CD8-positive, alpha-beta memory T cell (primary cell): Measurements from ENCODE around the gene MPV17. TPM values are rescaled to one million over a fixed set of nuclear protein-coding genes. Genes with fewer than 3 reads are reported as not detected.

ENCODE experiments used
- CTCF ChIA-PET: fragments of 350-600 bp; sonication (Branson Sonifier 250); formaldehyde crosslinking; loops from one replicate; lab custom pipeline; 2021; ENCODE audit warnings: antibody characterized with exemption; lab: Charles Lee
- POLR2A ChIA-PET: fragments of 350-600 bp; sonication (Branson Sonifier 250); formaldehyde crosslinking; loops from one replicate; lab custom pipeline; 2021; ENCODE audit warnings: antibody characterized with exemption; lab: Charles Lee
- DNase-seq, 5 donors: peaks; one replicate each; pipeline versions ENCODE4 v3.0.0 to v3.0.0-alpha.2; 2020 to 2022; ENCODE audit warnings: mixed read lengths in 1 of 5
- H3K27ac ChIP-seq: one replicate; pipeline ENCODE4 v1.7.0; 2013; ENCODE audit warnings: low read depth, mild to moderate bottlenecking, low read length, moderate library complexity
- H3K27me3 ChIP-seq: 2 replicates; pipeline ENCODE4 v1.7.0; 2013; ENCODE audit warnings: low read length, mild to moderate bottlenecking; ENCODE audit not compliant: insufficient read depth, poor library complexity, severe bottlenecking
- H3K36me3 ChIP-seq: 2 replicates; pipeline ENCODE4 v1.7.0; 2013; ENCODE audit warnings: mild to moderate bottlenecking, low read length, moderate library complexity; ENCODE audit not compliant: insufficient read depth
- H3K4me1 ChIP-seq: 2 replicates; pipeline ENCODE4 v1.7.0; 2013; ENCODE audit warnings: mild to moderate bottlenecking, low read length, moderate library complexity; ENCODE audit not compliant: insufficient read depth
- H3K4me3 ChIP-seq: 2 replicates; pipeline ENCODE4 v1.7.0; 2013; ENCODE audit warnings: mild to moderate bottlenecking, low read length
- H3K9me3 ChIP-seq: 2 replicates; pipeline ENCODE4 v1.7.0; 2013; ENCODE audit warnings: mild to moderate bottlenecking, low read length
- H3K27ac Mint-ChIP-seq, 8 donors: one replicate each; pipeline ENCODE4 v1.8.0; 2020 to 2021; ENCODE audit warnings: mixed read lengths in 8 of 8, mild to moderate bottlenecking in 6 of 8, inconsistent platforms in 3 of 8, moderate library complexity in 3 of 8
- H3K27me3 Mint-ChIP-seq, 2 donors: one replicate each; pipeline ENCODE4 v1.8.0; 2020 to 2021; ENCODE audit warnings: mixed read lengths in 2 of 2, mild to moderate bottlenecking in 1 of 2, moderate library complexity in 1 of 2
- H3K36me3 Mint-ChIP-seq, 3 donors: one replicate each; pipeline ENCODE4 v1.8.0; 2020 to 2021; ENCODE audit warnings: mixed read lengths in 3 of 3, inconsistent platforms in 1 of 3, mild to moderate bottlenecking in 1 of 3
- H3K4me1 Mint-ChIP-seq, 3 donors: one replicate each; pipeline ENCODE4 v1.8.0; 2020 to 2021; ENCODE audit warnings: mixed read lengths in 3 of 3, inconsistent platforms in 1 of 3, mild to moderate bottlenecking in 1 of 3
- H3K4me3 Mint-ChIP-seq, 7 donors: one replicate each; pipeline ENCODE4 v1.8.0; 2020 to 2021; ENCODE audit warnings: mixed read lengths in 7 of 7, mild to moderate bottlenecking in 6 of 7, moderate library complexity in 4 of 7, inconsistent platforms in 2 of 7
- H3K9me3 Mint-ChIP-seq, 5 donors: one replicate each; pipeline ENCODE4 v1.8.0; 2020 to 2022; ENCODE audit warnings: mixed read lengths in 5 of 5, mild to moderate bottlenecking in 3 of 5, moderate library complexity in 2 of 5, inconsistent platforms in 1 of 5
- polyA plus RNA-seq: library from polyadenylated mRNA; unstranded; fragments of 300-500 nt; fragmentation: Illumina TruSeq; gene quantifications from one replicate; pipeline ENCODE4 v1.2.3, GENCODE V29; 2021
- total RNA-seq, 2 experiments: library from RNA; stranded (reverse); gene quantifications; one replicate each; pipeline ENCODE4 v1.2.3, GENCODE V29; 2021

Gene MPV17
- total and polyA plus RNA-seq, 3 experiments from 2014 or later = 85.9 to 118 (median 86.4) TPM

DNA sequence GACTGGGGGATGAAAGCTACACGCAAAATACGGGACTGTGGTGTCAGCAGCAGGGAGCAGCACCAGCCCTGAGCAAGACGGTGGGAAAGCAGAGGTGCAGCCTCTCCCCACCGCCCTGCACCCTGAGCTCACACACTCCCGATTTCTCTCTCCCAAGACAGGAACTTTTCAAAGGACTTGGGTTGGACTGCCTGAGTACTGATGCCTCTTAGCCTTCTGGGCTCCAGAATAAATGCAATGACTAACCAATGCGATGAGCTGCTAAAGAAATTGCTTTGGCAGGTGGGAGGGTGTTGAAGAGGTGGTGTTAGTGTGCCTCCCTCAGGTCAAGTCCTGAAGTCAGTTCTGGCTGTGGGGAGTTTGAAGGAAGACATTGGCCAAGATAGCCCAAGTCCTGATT lies 31.0 kb downstream of the MPV17 start:
- H3K27me3 ChIP-seq = no peaks in the 10 kb centered on the region
- Mint-ChIP-seq H3K4me3 (no peak overlapping the region), H3K27me3 (peaks cover 6 to 44% of the 10 kb centered on the region in 2 donors), H3K36me3 (no peaks in the 10 kb centered on the region), H3K9me3 (no peaks in the 10 kb centered on the region), H3K27ac (no peak overlapping the region), H3K4me1 (no peaks in the 10 kb centered on the region)
- no peak overlapping the region for H3K27ac ChIP-seq
- H3K36me3 ChIP-seq = no peaks in the 10 kb centered on the region
- no peaks in the 10 kb centered on the region for H3K4me1 ChIP-seq
- ChIA-PET POLR2A (no interaction called here), CTCF (interaction anchor here (1.0 to 2.7 kb wide), 2 partner anchors 11 to 330 kb away, joined by 3 to 16 read pairs; no protein-coding TSS in a partner anchor)
- no peak overlapping the region for H3K4me3 ChIP-seq
- H3K9me3 ChIP-seq = no peaks in the 10 kb centered on the region
- no peak for DNase-seq

DNA sequence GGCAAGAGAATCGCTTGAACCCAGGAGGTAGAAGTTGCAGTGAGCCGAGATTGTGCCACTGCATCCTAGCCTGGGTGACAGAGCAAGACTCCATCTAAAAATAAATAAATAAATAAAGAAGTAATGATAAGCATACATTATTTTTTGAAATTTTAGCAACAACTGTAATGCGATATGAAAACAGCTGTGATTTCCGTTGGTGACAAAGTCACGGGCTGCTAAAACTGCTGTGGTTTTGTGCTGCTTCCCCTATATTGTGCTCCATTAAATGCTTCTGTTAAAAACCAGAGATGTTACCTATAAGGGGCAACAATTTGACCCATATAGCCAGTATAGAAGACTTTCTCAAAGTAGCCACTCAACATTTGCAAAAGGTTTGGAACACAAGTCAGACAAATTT lies 32.3 kb downstream of the MPV17 start:
- no peak for DNase-seq
- no peak overlapping the region for H3K27ac ChIP-seq
- POLR2A ChIA-PET = no interaction called here
- CTCF ChIA-PET = interaction anchor here (1.1 to 3.3 kb wide), 2 partner anchors 13 to 329 kb away, joined by 3 to 19 read pairs; no protein-coding TSS in a partner anchor
- Mint-ChIP-seq H3K9me3 (no peaks in the 10 kb centered on the region), H3K36me3 (no peaks in the 10 kb centered on the region), H3K27me3 (peaks cover 6 to 42% of the 10 kb centered on the region in 2 donors), H3K27ac (no peak overlapping the region), H3K4me1 (no peaks in the 10 kb centered on the region), H3K4me3 (no peak overlapping the region)
- no peaks in the 10 kb centered on the region for H3K4me1 ChIP-seq
- H3K4me3 ChIP-seq = no peak overlapping the region
- H3K9me3 ChIP-seq = no peaks in the 10 kb centered on the region
- H3K27me3 ChIP-seq = no peaks in the 10 kb centered on the region
- no peaks in the 10 kb centered on the region for H3K36me3 ChIP-seq

DNA sequence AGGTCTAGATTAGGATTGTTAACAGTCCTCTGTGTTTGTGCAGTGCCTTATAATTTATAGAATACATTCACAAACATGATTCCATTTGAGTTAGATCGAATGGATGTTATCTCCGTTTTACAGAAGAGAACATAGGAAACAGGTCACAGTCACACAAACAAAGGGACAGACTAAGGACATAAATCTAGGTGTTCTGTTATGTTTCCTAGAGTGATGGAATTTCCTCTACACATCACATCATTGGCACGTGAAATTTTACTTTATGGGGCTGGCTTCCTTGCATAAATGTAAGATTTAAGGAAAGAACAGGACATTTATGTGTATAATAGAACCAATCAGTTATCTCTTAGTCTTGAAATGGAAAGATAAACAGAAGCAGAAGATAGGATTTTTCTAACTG lies 34.3 kb downstream of the MPV17 start:
- H3K4me3 Mint-ChIP-seq = no peak overlapping the region
- no peaks in the 10 kb centered on the region for H3K36me3 Mint-ChIP-seq
- ChIA-PET CTCF (interaction anchor here (1.5 to 3.3 kb wide), 3 partner anchors 9 to 24 kb away, joined by 5 to 19 read pairs (median 6); no protein-coding TSS in a partner anchor), POLR2A (no interaction called here)
- Histone ChIP-seq H3K36me3 (no peaks in the 10 kb centered on the region), H3K9me3 (no peaks in the 10 kb centered on the region), H3K4me1 (no peaks in the 10 kb centered on the region), H3K27me3 (no peaks in the 10 kb centered on the region), H3K27ac (no peak overlapping the region), H3K4me3 (no peak overlapping the region)
- H3K27me3 Mint-ChIP-seq = peaks cover 13 to 52% of the 10 kb centered on the region in 2 donors
- no peaks in the 10 kb centered on the region for H3K9me3 Mint-ChIP-seq
- no peak overlapping the region for H3K27ac Mint-ChIP-seq
- no peak for DNase-seq
- no peaks in the 10 kb centered on the region for H3K4me1 Mint-ChIP-seq

DNA sequence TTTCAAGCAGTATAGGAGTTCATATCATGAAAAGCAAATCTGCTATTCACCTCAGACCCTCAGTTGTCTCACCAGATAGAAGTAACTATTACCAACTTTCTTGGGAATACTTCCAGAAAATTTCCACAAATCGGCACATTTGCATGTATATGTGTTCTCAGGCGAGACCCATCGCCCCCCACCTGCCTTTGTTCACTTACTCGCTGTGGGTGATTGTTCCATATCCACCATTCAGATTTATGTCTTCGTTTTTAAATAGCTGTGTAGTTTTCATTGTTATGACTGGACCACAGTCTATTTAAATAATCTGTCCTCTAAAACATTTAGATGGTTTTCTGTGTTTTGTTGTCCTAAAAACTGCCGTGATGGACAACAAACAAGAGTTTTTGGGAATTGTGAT lies 37.4 kb downstream of the MPV17 start:
- no peak for DNase-seq
- no peaks in the 10 kb centered on the region for H3K9me3 ChIP-seq
- Mint-ChIP-seq H3K4me1 (no peaks in the 10 kb centered on the region), H3K27ac (no peak overlapping the region), H3K27me3 (peaks cover 15 to 60% of the 10 kb centered on the region in 2 donors), H3K36me3 (no peaks in the 10 kb centered on the region), H3K4me3 (no peak overlapping the region), H3K9me3 (no peaks in the 10 kb centered on the region)
- H3K27ac ChIP-seq = no peak overlapping the region
- POLR2A ChIA-PET = no interaction called here
- no peaks in the 10 kb centered on the region for H3K27me3 ChIP-seq
- CTCF ChIA-PET = interaction anchor here (0.9 to 2.3 kb wide), 2 partner anchors 116 to 324 kb away, joined by 3 to 5 read pairs; no protein-coding TSS in a partner anchor
- H3K4me3 ChIP-seq = no peak overlapping the region
- no peaks in the 10 kb centered on the region for H3K4me1 ChIP-seq
- H3K36me3 ChIP-seq = no peaks in the 10 kb centered on the region

DNA sequence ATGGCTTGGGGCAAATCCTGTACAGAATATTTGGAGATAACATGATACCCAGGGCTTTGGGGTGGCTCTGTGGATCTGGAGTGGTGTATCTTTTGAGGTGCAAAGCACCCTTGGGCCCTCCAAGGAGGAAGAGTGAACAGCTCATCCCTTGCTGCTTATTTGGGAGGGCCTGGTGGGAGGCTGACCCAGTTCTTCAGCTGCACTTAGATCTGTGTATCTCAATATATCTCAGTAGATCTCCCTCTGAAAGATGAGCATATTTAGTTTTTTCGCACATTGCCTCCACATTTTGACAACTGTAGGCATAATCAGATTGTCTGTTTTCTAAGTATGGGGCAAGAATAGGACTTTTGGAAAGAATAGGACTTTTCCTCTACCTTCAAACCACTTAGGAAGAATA lies 37.9 kb downstream of the MPV17 start:
- Mint-ChIP-seq H3K36me3 (no peaks in the 10 kb centered on the region), H3K9me3 (no peaks in the 10 kb centered on the region), H3K4me1 (peaks cover under 1 to 2% (median 1%) of the 10 kb centered on the region in 3 donors), H3K27me3 (peaks cover 15 to 65% of the 10 kb centered on the region in 2 donors), H3K27ac (no peak overlapping the region), H3K4me3 (no peak overlapping the region)
- Histone ChIP-seq H3K4me1 (no peaks in the 10 kb centered on the region), H3K9me3 (no peaks in the 10 kb centered on the region), H3K4me3 (no peak overlapping the region), H3K36me3 (no peaks in the 10 kb centered on the region), H3K27ac (no peak overlapping the region), H3K27me3 (no peaks in the 10 kb centered on the region)
- DNase-seq = no peak
- ChIA-PET CTCF (interaction anchor here (0.6 to 2.3 kb wide), 3 partner anchors 115 to 323 kb away, joined by 3 to 5 read pairs (median 3); no protein-coding TSS in a partner anchor), POLR2A (no interaction called here)

DNA sequence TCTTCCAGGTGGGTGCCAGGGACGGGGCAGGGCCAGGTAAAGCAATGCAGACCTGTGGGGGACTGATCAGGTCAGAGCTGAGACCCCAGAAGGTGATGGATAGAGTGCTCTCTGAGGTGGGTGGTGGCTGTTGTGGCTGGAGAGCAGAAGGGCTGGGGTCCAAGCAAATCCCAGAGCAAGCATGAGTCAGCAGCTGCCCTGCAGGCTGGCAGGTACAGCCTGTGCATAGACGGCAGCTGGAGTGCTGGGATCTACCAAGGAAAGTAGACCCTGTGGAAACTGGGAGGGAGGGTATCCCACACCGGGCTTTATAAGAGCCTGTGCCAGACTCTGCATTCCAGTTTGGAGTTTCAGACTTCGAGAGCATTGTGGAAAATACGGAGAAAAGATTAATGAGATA lies 40.0 kb downstream of the MPV17 start:
- Mint-ChIP-seq H3K4me3 (no peak overlapping the region), H3K9me3 (no peaks in the 10 kb centered on the region)

DNA sequence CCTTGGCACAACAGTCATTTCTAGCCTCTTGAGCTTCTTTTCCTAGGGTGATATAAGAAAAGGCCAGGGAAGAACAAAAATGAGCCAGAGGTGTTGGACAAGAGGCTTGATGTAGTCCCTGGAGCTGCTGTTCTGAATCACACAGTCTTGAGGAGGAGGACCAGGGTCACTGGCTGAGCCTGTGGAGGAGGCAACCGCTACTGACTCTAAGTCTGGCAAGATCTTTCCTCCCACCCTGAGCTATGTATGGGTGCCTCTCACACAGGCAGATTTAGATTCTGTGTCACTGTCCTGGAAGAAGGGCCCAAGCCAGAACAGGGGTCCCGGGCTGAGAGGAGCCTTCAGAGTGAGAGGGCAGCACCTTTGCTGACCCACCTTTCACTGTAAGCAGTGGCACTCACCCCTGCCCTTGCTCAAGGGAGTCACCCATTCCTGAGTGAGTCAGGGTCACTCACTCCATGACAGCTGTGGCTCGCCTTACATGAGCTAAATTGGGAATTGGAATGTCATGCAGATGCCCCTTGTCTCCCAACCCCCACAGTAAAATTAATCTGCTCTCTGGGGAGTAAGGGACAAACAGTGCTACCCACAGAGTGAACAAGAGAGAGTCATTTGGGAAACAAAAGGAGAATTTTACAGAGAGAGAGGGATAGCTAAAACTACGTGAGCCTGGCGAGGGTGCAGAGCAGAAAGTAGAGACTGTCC lies 40.9 kb downstream of the MPV17 start, which contains the start of gene TRIM54:
TSS of gene TRIM54 (plus strand) at position 575 of the 705 bp plus-strand sequence. CDS start 303 bp downstream, outside the sequence.
- no peak within 1 kb of the TSS for H3K4me3 ChIP-seq
- H3K9me3 Mint-ChIP-seq = no peaks in the 10 kb centered on the region
- H3K27me3 Mint-ChIP-seq = peaks cover 20 to 65% of the 10 kb centered on the region in 2 donors
- no peaks in the 10 kb centered on the region for H3K4me1 ChIP-seq
- CTCF ChIA-PET = interaction anchor here (1.2 to 4.7 kb wide), 4 partner anchors 17 to 321 kb away, joined by 10 to 84 read pairs (median 42); partner anchors contain the start of gene SLC30A3
- no peak within 1 kb of the TSS for H3K4me3 Mint-ChIP-seq
- DNase-seq = no peak
- H3K9me3 ChIP-seq = no peaks in the 10 kb centered on the region
- H3K4me1 Mint-ChIP-seq = peaks cover 2 to 5% (median 4%) of the 10 kb centered on the region in 3 donors
- POLR2A ChIA-PET = interaction anchor here (0.6 kb wide), 1 partner anchor 201 kb away, joined by 4 read pairs; no protein-coding TSS in a partner anchor
- peak within 1 kb of the TSS in 1 of 8 donors; percentile 36 for H3K27ac Mint-ChIP-seq
- no peaks in the 10 kb centered on the region for H3K36me3 ChIP-seq
- no peaks in the 10 kb centered on the region for H3K27me3 ChIP-seq
- H3K36me3 Mint-ChIP-seq = no peaks in the 10 kb centered on the region
- no peak within 1 kb of the TSS for H3K27ac ChIP-seq

More for the DNA sequence above, 40.0 kb downstream of the MPV17 start:
- ChIA-PET POLR2A (no interaction called here), CTCF (interaction anchor here (0.7 to 4.7 kb wide), 5 partner anchors 20 to 322 kb away, joined by 3 to 84 read pairs (median 10); no protein-coding TSS in a partner anchor)
- H3K36me3 Mint-ChIP-seq = no peaks in the 10 kb centered on the region
- H3K27me3 Mint-ChIP-seq = peaks cover 17 to 61% of the 10 kb centered on the region in 2 donors
- no peaks in the 10 kb centered on the region for H3K9me3 ChIP-seq
- peaks cover 2 to 5% (median 4%) of the 10 kb centered on the region in 3 donors for H3K4me1 Mint-ChIP-seq
- no peaks in the 10 kb centered on the region for H3K27me3 ChIP-seq
- H3K36me3 ChIP-seq = no peaks in the 10 kb centered on the region
- no peaks in the 10 kb centered on the region for H3K4me1 ChIP-seq
- DNase-seq = no peak
- no peak overlapping the region for H3K4me3 ChIP-seq
- H3K27ac Mint-ChIP-seq = no peak overlapping the region
- no peak overlapping the region for H3K27ac ChIP-seq

DNA sequence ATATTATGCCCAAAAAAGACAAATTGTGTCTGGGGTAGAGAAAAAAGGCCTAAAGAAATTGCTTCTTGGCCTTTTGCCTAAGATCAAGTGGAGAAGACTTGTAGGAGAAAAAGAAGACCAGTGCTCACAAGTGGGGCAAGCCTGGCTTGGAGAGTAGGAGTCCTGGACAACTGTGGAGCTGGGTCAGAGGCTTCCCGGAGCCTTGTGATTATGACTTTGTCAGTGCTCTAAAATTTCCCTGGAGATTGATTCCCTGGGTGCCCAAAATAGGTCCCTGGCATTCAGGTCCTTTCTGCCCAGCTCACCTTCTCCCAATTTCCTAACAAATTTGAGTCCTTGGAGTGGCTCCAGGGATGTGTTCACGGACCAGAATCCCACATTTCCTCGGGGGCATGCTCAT lies 41.5 kb downstream of the MPV17 start:
- H3K9me3 Mint-ChIP-seq = no peaks in the 10 kb centered on the region
- Histone ChIP-seq H3K27ac (no peak overlapping the region), H3K36me3 (no peaks in the 10 kb centered on the region), H3K9me3 (no peaks in the 10 kb centered on the region), H3K27me3 (no peaks in the 10 kb centered on the region), H3K4me3 (no peak overlapping the region), H3K4me1 (no peaks in the 10 kb centered on the region)
- CTCF ChIA-PET = interaction anchor here (1.2 to 4.7 kb wide), 6 partner anchors 10 to 320 kb away, joined by 6 to 84 read pairs (median 26); partner anchors contain the start of gene SLC30A3
- no peak overlapping the region for H3K4me3 Mint-ChIP-seq
- peaks cover 21 to 65% of the 10 kb centered on the region in 2 donors for H3K27me3 Mint-ChIP-seq
- no peaks in the 10 kb centered on the region for H3K36me3 Mint-ChIP-seq
- no peak for DNase-seq
- POLR2A ChIA-PET = interaction anchor here (0.6 kb wide), 1 partner anchor 201 kb away, joined by 4 read pairs; no protein-coding TSS in a partner anchor
- no peak overlapping the region for H3K27ac Mint-ChIP-seq
- peaks cover 2 to 5% (median 4%) of the 10 kb centered on the region in 3 donors for H3K4me1 Mint-ChIP-seq
